HTERT RPE-1 (cell line): ENCODE results near the gene GZMM.

Experiments used
- in situ Hi-C: fragments of 300-500 bp; cut with MboI; formaldehyde crosslinking; loops from 4 replicates; pipeline ENCODE4 v1.14.3; 2020; ENCODE audit warnings: low sequenced_read_pairs

The GZMM gene

GRCh38 chr19:558770-559439 lies 15.1 kb downstream of the GZMM start:
- in situ Hi-C loops: no loop called here

GRCh38 chr19:560121-560520 lies 16.3 kb downstream of the GZMM start:
- in situ Hi-C loops: no loop called here

- in situ Hi-C loops: no loop called here
Measured at GRCh38 chr19:566403-566802, 22.6 kb downstream of the GZMM start.

GRCh38 chr19:566844-567243 lies 23.0 kb downstream of the GZMM start:
- in situ Hi-C loops: no loop called here

- in situ Hi-C loops: no loop called here
Measured at GRCh38 chr19:567296-567900, 23.5 kb downstream of the GZMM start.

- in situ Hi-C loops: no loop called here
Measured at GRCh38 chr19:570251-570686, 26.4 kb downstream of the GZMM start.

GRCh38 chr19:570937-571565 lies 27.2 kb downstream of the GZMM start:
- in situ Hi-C loops: no loop called here

GRCh38 chr19:571566-571974 lies 27.7 kb downstream of the GZMM start:
- in situ Hi-C loops: no loop called here

- in situ Hi-C loops: no loop called here
Measured at GRCh38 chr19:572140-572742, 28.4 kb downstream of the GZMM start, which contains the start of gene BSG. Gene BSG (plus strand): TSS chr19:572596. CDS start chr19:572635, 39 bp downstream.

- in situ Hi-C loops: no loop called here
Measured at GRCh38 chr19:572743-573518, 29.1 kb downstream of the GZMM start.

- in situ Hi-C loops: no loop called here
Measured at GRCh38 chr19:573519-573825, 29.6 kb downstream of the GZMM start.

GRCh38 chr19:574658-575526 lies 31.0 kb downstream of the GZMM start:
- in situ Hi-C loops: no loop called here

GRCh38 chr19:575527-576506 lies 32.0 kb downstream of the GZMM start:
- in situ Hi-C loops: no loop called here

- in situ Hi-C loops: no loop called here
Measured at GRCh38 chr19:576768-577438, 33.0 kb downstream of the GZMM start.

GRCh38 chr19:577439-578392 lies 33.9 kb downstream of the GZMM start:
- in situ Hi-C loops: no loop called here

- in situ Hi-C loops: no loop called here
Measured at GRCh38 chr19:579111-579841, 35.4 kb downstream of the GZMM start.

- in situ Hi-C loops: no loop called here
Measured at GRCh38 chr19:579842-580155, 35.9 kb downstream of the GZMM start.
